ENCODE measurements around the gene CR1. TPM values are rescaled to one million over a fixed set of nuclear protein-coding genes. Genes with fewer than 3 reads are reported as not detected.

Gene CR1
- total RNA-seq, 1 donor from 2014 or later = 2.0 TPM

- Histone ChIP-seq H3K4me1 (peaks cover 11% of the 10 kb centered on the region), H3K36me3 (no peaks in the 10 kb centered on the region), H3K27me3 (ENCODE audit: low read depth) (peaks cover 79% of the 10 kb centered on the region), H3K27ac (replicated peaks) (no peak overlapping the region), H3K9me3 (replicated peaks) (no peaks in the 10 kb centered on the region), H3K4me3 (no peak overlapping the region)
- TF ChIP-seq CTCF (IDR thresholded peaks at IDR 0.05; ENCODE audit: borderline replicate concordance) = no peak
- intact Hi-C loops (cut with micrococcal nuclease) = no loop called here
- DNase-seq = no peak
Measured at GRCh38 chr1:207459008-207459407, 36.9 kb upstream of the CR1 start.

- no peak for TF ChIP-seq CTCF (IDR thresholded peaks at IDR 0.05; ENCODE audit: borderline replicate concordance)
- DNase-seq = no peak
- Histone ChIP-seq H3K4me3 (no peak overlapping the region), H3K9me3 (replicated peaks) (no peaks in the 10 kb centered on the region), H3K27ac (replicated peaks) (no peak overlapping the region), H3K27me3 (ENCODE audit: low read depth) (peaks cover 79% of the 10 kb centered on the region), H3K4me1 (no peaks in the 10 kb centered on the region), H3K36me3 (no peaks in the 10 kb centered on the region)
- intact Hi-C loops (cut with micrococcal nuclease) = no loop called here
Measured at GRCh38 chr1:207461649-207462048, 34.3 kb upstream of the CR1 start.

- TF ChIP-seq CTCF (IDR thresholded peaks at IDR 0.05; ENCODE audit: borderline replicate concordance) = no peak
- Histone ChIP-seq H3K27ac (replicated peaks) (no peak overlapping the region), H3K9me3 (replicated peaks) (no peaks in the 10 kb centered on the region), H3K4me1 (no peaks in the 10 kb centered on the region), H3K4me3 (no peak overlapping the region), H3K27me3 (ENCODE audit: low read depth) (peaks cover 79% of the 10 kb centered on the region), H3K36me3 (no peaks in the 10 kb centered on the region)
- intact Hi-C loops (cut with micrococcal nuclease) = no loop called here
- DNase-seq = no peak
Measured at GRCh38 chr1:207462535-207462934, 33.4 kb upstream of the CR1 start.

- H3K4me3 ChIP-seq = no peak overlapping the region
- H3K9me3 ChIP-seq (replicated peaks) = no peaks in the 10 kb centered on the region
- H3K4me1 ChIP-seq = no peaks in the 10 kb centered on the region
- H3K36me3 ChIP-seq = no peaks in the 10 kb centered on the region
- no peak for TF ChIP-seq CTCF (IDR thresholded peaks at IDR 0.05; ENCODE audit: borderline replicate concordance)
- intact Hi-C loops (cut with micrococcal nuclease) = no loop called here
- H3K27ac ChIP-seq (replicated peaks) = no peak overlapping the region
- peaks cover 81% of the 10 kb centered on the region for H3K27me3 ChIP-seq (ENCODE audit: low read depth)
- no peak for DNase-seq
Measured at GRCh38 chr1:207463021-207463420, 32.9 kb upstream of the CR1 start.

- Histone ChIP-seq H3K9me3 (replicated peaks) (no peaks in the 10 kb centered on the region), H3K4me3 (no peak overlapping the region), H3K27me3 (ENCODE audit: low read depth) (peaks cover 86% of the 10 kb centered on the region), H3K4me1 (no peaks in the 10 kb centered on the region), H3K27ac (replicated peaks) (no peak overlapping the region), H3K36me3 (no peaks in the 10 kb centered on the region)
- TF ChIP-seq CTCF (IDR thresholded peaks at IDR 0.05; ENCODE audit: borderline replicate concordance) = no peak
- intact Hi-C loops (cut with micrococcal nuclease) = no loop called here
- no peak for DNase-seq
Measured at GRCh38 chr1:207463571-207463970, 32.4 kb upstream of the CR1 start.

- TF ChIP-seq CTCF (IDR thresholded peaks at IDR 0.05; ENCODE audit: borderline replicate concordance) = no peak
- DNase-seq = no peak
- no peaks in the 10 kb centered on the region for H3K36me3 ChIP-seq
- peaks cover 86% of the 10 kb centered on the region for H3K27me3 ChIP-seq (ENCODE audit: low read depth)
- H3K9me3 ChIP-seq (replicated peaks) = no peaks in the 10 kb centered on the region
- no peak overlapping the region for H3K4me3 ChIP-seq
- H3K4me1 ChIP-seq = no peaks in the 10 kb centered on the region
- intact Hi-C loops (cut with micrococcal nuclease) = no loop called here
- no peak overlapping the region for H3K27ac ChIP-seq (replicated peaks)
Measured at GRCh38 chr1:207470927-207471326, 25.0 kb upstream of the CR1 start.

Data from left ventricle myocardium inferior (tissue), 1 donor.